HG03095 (cell line): ENCODE measurements around the gene REEP1.
"Not testable (repeated sequence)": the region's sequence is repeated elsewhere in the genome, so short reads cannot be mapped to it uniquely, and the experiment has no call there.

Experiments
- ATAC-seq: cut with Tn5 transposase; IDR thresholded peaks from one replicate; pipeline ENCODE4 v1.9.1; 2021; ENCODE audit warnings: moderate library complexity; ENCODE audit not compliant: unreplicated experiment

REEP1 gene

DNA sequence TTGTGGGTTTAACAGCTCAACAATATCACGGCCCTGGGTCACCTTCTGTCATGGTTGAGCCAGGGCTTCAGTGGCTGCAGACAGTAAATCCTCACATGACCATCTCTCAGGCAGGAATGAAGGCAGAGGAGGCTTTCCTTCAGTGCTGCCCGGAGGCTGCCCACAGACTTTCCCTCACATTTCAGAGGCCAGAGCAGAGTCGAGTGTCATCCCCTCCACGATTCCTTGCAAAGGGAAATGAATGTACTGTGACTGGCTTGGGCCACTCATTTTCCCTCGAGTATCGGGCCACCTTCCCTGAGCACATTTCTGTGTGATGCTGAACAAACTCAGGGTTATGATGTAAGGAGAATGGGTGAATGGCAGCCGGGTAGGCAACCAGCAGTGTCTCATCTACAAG is 10.0 kb upstream of the REEP1 start:
- ATAC-seq = no peak

DNA sequence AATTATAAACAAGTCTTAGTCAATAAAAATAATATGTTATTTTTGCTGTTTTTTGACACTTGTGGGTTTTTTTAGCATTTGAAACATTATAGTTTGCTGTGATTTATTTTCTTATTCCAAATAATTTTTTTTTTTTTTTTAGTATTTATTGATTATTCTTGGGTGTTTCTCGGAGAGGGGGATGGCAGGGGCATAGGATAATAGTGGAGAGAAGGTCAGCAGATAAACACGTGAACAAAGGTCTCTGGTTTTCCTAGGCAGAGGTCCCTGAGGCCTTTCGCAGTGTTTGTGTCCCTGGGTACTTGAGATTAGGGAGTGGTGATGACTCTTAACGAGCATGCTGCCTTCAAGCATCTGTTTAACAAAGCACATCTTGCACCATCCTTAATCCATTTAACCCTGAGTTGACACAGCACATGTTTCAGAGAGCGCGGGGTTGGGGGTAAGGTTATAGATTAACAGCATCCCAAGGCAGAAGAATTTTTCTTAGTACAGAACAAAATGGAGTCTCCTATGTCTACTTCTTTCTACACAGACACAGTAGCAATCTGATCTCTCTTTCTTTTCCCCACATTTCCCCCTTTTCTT is 8.5 kb upstream of the REEP1 start:
- ATAC-seq = not testable (repeated sequence)

DNA sequence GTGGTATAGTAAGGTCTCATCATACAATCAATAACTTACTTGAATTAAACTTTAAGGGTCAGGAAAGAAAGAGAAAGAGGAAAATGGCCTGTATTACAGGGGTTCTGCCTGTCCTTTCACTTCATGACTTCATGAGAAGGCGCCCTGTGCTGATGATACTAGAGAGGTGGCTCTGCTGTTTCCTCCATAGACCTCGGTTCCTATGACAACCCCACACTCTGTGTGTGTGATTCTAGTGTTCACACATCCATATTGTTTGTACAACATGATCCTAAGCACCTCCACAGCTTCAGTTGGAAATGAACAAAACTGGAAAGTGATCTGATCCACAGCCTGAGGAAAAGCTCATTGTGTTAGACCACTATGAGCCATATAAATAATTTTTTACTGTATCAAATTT is 7.0 kb upstream of the REEP1 start:
- ATAC-seq = no peak

DNA sequence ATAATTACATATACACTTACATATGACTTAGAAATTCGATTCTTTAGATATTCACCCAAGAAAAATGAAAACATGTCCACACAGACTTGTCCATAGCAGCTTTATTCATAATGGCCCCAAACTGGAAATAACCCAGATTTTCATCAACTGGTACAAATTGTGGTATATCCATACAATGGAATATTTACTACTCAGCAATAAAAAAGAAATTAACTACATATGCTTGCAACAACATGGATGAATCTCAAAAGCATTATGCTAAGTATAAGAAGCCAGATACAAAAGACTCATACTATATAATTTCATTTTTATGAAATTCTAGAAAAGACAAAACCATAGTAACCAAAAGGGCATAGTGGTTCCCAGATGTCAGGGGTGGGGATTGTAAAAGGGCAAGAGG is 5.1 kb upstream of the REEP1 start:
- no peak for ATAC-seq

DNA sequence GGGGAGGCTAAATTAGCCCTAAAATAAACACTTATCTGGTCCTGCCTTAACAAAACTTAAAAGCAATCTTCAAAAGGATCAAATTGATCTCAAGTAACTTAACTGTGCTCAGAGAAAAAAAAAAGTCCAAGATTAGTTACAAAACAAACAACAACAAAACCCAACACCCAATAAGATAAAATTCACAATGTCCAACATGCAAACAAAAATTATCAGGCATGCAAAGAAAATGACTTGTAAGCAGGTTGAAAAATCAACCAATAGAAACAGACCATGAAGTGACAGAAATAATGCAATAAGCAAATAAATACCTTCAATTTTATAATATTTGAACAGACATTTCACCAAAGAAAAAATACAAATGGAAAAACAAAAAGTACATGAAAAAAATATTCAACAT is 4.0 kb upstream of the REEP1 start:
- ATAC-seq = no peak

DNA sequence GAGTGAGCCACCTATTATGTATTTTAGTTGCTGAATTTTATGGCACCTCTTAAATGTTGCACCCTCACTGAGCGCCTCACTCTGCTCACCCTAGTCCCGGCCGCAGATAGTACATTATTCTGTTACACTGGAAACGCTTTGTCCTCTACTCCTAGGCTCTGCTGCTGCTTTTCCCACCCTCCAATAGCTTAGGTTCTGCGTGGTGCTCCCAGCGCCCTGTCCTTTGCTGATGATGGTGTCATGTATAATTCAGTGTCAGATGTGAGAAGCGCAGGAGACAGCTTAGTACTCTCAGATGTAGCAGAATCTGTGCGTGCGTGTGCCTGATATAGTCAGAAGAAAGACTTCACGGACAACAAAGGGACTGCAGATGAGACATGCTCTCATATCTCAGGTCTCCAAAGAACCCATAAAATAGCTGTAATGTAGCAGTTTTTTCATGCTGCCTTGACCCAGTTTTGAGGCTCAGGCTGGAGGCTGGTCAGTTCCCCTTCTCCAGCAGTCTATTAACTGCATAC is 1.4 kb upstream of the REEP1 start:
- ATAC-seq = no peak

DNA sequence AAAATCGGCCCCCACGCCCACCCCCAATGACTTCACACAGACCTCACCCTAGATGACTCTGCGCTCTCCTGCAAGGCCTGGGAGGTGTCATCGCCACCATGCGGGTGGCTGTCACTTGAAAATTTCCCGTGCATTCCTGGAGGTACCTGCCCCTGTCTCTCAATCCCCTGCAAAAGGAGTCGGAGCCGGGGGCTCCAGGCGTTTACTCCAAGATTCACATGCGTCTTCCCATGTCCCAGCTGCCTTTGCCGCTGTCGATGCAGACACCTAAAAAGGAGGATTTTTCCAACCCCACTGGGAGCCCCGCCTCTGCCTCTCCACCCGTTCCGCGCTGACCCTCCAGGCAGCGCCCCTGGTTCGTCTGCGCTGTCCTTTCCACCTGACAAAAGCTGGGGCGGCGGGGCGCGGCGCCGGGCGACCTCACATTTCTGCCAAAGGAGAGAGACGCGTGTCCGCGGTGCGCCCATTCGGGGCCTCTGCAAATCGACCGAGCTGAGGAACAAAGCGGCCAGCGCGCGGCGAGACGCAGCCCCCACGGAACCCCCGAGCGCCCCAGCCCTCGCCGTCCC is 667 bp downstream of the REEP1 start:
- no peak for ATAC-seq

DNA sequence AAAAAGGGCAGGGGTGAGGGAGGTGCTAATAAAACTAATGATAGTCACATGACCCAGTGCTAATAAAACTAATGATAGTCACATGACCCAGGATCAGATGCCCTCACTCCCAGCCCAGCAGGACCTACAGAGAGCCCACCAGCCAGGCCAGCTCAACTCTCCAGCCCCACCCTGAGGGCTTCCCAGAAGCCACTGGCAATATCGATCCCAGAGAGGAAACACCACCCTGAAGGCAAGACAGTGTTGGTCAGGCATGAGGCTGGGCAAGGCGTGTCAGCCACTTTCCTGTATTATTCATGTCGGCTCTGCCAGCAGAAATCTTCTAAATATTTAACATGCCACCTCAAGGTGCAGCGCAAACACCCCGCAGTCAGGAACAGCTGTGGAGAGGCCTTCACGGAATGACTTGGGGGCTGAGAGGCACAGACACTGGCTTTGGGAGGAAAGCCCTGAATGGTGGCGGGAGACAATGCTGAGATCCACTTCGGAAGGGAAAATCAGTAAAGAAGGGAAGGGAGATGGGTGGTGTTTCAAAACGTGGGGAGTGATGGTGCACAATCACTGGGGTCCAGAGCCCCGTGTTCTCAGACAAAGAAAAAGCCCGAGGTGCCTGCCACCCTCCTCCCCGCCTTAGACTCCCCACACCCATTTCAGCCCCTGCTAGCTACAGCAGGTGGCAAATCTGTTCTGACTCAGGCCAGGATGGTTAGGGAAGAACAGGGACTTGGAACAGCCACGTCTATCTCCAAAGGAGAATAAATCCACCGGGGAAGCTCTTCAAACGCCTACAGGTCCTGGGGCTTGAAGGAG is 1.4 kb downstream of the REEP1 start:
- ATAC-seq = no peak

DNA sequence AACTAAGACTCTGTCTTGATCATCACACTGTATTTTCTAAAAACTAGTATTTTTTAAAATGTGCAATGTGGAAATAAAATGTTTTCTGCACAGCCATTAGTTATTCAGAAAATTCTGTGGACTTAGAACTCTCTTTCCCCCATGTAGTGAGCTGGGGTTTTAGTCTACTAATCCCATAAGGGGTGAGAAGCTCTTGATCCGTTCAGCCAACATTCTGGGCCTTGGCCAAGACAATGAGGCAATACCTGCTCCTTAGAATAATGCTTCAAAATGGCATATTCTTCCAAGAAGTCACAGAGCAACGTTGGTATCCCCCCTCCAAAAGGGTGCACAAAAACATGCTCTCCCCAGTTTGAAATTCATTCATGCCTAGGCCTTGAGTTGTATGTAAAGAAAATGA is 4.0 kb downstream of the REEP1 start:
- no peak for ATAC-seq

DNA sequence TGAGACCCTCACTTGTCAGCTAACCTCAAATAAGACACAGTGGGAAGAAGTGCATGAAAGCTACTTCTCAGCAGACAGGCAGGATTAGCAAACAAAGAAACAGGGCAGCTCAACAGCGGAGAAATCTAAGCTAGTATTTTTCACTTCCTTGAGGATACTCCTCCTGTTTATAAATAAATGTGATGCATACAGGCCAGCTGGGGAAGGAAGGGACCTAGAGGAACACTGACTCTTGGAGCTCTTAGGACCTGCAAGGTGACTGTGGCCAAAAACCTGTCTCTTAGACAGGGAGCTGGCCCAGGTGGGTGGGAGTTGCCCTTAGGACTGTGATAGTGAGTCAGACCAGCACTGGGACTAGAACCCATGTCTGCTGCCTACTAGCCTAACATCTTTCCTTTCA is 4.8 kb downstream of the REEP1 start:
- no peak for ATAC-seq

DNA sequence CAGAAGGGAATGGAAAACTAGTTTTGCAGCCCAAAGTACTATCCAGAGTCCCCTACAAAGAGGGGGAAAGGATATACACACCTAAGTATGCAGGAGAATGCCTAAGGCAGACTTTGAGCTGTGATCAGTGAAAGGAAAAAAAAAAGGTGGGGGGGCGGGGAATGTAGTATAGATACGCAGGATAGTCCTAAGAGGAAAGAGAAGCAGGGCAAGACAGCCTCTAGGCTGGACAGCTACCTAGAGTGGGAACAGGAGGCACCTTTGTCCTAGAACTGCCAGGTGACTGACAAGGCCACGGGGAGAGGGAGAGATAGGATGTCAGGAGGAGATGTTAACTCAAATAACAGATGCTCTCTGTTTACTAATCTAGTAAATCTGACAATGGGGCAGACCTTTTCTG is 6.0 kb downstream of the REEP1 start:
- ATAC-seq = no peak

DNA sequence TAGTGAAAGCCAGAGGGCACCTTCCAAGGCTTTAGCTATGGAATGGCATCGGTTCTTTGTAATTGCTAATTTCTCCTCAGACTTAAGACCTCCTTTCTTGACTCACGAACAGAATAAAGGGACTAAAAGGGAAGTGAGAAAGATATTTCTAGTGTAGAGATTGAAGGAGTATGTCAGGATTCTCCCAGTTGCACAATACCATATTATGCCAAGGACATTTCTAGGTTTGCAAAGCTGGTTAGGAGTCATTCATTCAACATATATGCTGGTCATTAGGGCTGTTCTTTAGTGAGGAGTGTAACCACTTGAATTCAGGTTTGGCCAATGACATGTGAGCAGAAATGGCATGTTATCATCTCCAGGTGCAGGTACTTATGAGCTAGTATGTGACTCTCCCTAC is 7.4 kb downstream of the REEP1 start:
- ATAC-seq = no peak

DNA sequence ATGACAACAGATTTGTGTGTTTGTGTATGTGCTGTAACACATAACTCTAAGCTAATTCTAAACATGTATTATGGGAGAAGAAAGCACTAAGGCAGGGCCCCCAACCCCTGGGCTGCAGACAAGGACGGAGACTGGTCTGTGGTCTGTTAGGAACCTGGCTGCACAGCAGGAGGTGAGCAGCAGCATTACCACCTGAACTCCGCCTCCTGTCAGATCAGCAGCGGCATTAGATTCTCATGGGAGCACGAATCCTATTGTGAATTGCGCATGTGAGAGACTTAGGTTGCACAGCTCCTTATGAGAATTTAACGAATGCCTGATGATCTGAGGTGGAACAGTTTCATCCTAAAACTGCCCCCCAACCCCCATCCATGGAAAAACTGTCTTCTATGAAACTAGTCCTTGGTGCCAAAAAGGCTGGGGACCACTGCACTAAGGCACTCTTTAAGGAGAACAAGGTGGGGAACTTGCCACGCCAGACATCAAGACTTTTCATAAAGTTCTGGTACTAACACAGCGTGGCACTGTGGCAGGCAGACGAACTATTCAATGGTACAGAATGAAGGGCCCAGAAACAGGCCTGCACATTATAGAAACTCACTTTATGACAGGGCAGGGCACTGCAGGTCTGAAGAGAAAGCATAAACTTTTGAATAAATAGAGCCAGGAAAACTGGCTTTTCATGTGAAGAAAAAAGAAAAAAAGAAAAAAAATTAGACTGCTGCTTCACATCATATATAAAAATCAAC is 14.0 kb downstream of the REEP1 start:
- no peak for ATAC-seq

DNA sequence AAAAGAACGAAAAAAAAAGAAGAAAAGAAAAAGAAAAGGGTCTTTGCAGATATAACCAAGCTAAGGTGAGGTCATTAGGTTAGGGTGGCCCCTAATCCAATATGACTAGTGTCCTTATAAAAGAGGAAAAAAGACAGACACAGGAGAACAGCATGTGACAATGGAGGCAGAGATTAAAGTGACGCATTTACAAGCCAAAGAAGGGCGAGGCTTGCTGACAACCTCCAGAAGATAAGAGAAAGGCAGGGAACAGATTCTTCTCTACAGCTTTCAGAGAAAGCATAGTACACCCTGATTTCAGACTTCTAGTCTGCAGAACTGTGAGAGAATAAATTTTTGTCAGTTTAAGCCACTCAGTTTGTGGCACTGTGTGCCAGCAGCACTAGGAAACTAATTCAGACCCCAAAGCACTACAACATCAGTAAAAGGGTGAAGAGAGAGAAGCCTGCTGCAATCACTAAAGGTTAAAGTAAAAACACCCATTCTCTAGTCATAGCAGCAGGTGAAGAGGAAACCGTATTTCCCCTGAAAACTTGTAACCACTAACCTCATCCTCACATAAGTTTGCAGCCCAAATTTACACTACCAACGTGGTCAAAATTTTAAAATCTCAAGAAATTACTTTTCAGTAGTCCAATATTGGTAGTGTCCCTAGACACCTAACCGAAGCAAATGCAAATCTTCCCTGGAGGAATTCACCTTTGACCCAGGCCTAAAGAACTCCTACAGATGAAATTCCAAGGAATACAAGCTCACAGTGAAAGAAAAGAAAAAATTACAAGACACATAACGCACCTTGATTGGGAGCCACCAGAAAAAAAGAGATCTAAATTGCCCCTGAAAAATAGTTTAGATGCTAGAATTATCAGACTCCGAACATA is 17.5 kb downstream of the REEP1 start:
- ATAC-seq = no peak

DNA sequence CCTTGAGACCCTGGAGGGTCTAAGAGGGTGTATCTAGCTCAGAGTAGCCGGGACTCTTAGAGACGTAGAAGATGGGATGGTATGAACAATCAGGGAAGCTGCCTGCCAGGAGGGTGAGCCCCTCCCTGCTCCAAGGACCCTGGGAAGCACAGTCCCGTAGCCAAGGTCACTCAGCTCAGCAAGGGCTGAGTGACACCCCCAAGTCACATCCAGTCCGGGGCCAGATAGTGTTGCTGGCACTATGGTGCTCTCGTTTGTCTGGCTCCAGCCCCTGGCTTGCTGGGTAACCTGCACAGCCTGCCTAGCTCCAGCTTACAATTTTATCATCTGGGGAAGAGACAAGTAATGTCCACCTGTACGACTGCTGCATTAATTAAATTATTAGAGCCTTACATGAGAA is 22.3 kb downstream of the REEP1 start:
- no peak for ATAC-seq

DNA sequence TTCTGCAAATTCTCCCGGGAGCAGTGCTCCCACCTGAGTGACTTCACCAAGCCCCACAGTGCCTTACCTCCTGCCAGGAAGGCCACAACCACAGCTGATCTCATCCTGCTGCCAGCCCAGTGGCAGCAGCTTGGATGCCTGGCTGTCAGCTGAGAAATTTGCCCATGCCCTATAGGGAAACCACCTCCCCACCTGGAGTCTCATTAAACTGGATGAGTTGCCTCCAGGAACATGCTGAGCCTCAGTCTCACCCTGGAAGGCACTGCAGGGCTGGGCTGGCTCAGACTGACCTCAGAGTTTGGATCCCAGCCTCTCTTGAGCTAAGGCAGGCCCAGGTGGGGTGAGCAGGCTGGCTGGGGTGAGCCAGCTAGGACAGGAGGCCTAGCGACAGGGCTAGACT is 23.3 kb downstream of the REEP1 start:
- ATAC-seq = no peak

DNA sequence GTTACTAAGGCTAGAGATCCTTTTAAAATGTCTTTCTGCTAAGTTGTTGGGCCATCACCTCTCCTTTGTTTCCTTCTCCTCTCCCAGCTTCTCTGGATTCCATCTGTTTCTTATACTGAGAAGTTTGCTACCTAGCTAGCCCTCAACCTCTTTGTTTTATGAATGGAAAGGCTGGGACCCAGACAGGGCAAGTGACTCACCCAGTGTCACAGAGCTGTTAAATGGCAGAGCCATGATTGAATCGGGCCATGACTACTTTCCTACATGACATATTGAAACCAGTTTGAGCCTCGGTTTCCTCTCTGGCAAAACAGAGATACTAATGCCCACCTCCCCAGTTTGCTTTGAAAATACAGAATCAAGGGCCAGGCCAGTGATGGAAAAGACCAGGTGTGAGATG is 24.1 kb downstream of the REEP1 start:
- ATAC-seq = no peak

DNA sequence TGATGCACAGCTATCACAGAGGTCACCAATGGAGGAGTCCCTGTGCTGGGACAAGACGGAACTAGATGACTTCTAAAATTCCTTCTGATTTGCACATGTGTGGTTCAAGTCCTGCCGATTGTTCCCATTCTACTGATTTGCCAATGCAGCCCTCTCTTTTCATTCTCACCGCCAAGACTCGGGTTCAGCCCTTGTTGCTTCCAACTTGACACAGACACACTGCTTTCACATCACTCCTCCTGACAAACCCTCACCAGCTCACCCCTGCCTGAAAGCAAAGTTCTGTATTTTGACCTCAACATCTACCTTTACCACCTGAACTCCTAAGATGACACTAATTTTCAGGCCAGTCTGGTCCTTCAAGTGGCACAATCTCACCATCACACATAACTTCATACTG is 25.5 kb downstream of the REEP1 start:
- ATAC-seq = no peak

DNA sequence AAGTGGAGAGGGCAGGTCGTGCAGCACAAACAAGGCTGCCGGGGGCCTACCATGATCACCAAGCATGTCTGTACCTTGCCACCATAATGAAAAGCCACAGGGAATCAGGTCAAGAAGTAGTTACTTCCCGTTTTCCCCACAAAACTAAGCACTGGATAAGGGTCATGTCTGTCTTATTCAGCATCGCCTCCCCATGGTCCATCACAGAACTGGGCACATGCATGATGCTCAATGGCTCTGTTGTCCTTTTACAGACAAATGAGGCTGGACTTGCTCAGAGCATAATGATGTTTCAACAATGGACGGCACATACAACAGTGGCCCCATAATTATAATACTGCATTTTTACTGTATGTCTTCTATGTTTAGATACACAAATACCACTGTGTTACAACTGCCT is 27.5 kb downstream of the REEP1 start:
- ATAC-seq = no peak

DNA sequence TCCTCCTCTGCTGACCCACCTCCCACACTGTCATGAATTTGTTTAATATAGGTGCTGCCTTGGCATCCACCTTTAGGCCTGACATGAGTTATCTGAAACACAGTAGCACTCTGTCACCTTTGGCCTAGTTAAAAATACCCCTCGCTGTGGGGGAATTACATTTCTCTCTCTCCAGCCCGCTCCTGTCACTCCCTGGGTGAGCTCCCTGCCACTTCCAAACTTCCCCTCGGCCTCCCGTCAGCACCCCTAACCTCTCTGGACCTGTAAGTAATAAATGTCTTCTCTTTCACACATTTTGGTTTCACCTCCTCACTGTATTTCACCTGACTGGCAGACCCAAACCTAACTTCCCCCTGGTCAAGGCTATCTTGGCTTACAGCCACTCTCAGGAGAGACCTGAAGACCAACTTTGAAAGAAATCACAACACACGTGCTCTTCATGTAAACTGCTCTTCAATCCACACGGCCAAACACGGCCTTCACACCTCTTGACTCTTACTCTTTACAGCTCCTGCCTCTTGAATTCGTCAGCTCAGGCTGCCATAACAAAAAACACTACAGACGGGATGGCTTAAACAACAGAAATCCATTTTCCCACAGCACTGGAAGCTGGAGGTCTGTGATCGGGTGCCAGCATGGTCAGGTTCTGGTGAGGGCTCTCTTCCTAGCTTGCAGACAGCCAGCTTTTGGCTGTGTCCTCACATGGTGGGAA is 28.3 kb downstream of the REEP1 start:
- ATAC-seq = no peak
